NB4 (cell line): ENCODE results near the gene HOXD4.

Source experiments
- DNase-seq: peaks from one replicate; pipeline ENCODE4 v3.0.0; 2010; ENCODE audit warnings: low read depth
- H3K4me3 ChIP-seq: one replicate; pipeline ENCODE4 v1.5.1; 2011; ENCODE audit warnings: mild to moderate bottlenecking, low read depth, low read length, moderate library complexity
- CTCF ChIP-seq: IDR thresholded peaks from one replicate; pipeline ENCODE4 v1.5.1; 2012; ENCODE audit warnings: low read depth, low read length
- MYC ChIP-seq: IDR thresholded peaks from 2 replicates; pipeline ENCODE4 v1.6.1; 2011; ENCODE audit warnings: low read depth, low read length
- POLR2A ChIP-seq: IDR thresholded peaks from 2 replicates; pipeline ENCODE4 v1.6.1; 2011; ENCODE audit warnings: mild to moderate bottlenecking; ENCODE audit not compliant: insufficient read length; ENCODE audit errors: extremely low read depth
- TF ChIP-seq, protein P1 (sequence below): IDR thresholded peaks from 2 replicates; pipeline ENCODE4 v1.6.1; 2011; ENCODE audit warnings: low read depth, low read length

Gene HOXD4

DNA sequence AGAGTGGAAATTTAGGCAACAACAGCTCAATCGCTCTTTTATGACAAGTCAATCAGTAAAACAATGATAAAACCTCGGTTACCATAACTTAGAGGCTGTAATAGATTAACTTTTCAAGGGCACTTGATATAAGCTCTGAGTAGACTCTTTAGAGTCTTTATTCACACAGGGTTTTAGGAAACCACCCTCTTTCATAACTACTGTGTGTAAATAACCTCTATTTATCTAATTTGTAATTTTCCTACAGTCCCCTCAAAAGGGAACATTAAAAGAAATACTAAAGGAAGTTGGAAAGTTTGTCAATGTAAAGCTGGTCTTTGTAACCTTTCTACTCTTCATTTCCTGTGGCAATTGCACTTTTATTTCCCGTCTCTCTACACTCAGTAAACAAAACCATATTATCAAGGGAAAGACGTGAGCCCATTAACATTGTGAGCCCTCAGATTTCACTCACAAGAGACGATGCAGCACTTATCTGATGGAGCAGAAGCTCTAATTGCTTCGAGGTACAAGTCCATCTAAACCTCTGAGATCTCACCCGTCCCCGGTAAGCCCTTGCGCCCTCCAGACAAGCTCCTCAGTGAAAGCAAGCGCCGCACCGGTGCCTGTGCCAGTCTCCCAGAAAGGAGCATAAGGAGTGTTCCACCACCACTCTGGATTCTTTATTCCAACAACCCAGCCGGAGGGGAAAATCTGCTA, 36.0 kb downstream of the HOXD4 start:
- TF ChIP-seq MYC = no peak
- TF ChIP-seq CTCF = no peak
- TF ChIP-seq, protein P1, sequence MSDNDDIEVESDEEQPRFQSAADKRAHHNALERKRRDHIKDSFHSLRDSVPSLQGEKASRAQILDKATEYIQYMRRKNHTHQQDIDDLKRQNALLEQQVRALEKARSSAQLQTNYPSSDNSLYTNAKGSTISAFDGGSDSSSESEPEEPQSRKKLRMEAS = no peak
- no peak for TF ChIP-seq POLR2A
- H3K4me3 ChIP-seq = no peak overlapping the region
- DNase-seq = no peak

DNA sequence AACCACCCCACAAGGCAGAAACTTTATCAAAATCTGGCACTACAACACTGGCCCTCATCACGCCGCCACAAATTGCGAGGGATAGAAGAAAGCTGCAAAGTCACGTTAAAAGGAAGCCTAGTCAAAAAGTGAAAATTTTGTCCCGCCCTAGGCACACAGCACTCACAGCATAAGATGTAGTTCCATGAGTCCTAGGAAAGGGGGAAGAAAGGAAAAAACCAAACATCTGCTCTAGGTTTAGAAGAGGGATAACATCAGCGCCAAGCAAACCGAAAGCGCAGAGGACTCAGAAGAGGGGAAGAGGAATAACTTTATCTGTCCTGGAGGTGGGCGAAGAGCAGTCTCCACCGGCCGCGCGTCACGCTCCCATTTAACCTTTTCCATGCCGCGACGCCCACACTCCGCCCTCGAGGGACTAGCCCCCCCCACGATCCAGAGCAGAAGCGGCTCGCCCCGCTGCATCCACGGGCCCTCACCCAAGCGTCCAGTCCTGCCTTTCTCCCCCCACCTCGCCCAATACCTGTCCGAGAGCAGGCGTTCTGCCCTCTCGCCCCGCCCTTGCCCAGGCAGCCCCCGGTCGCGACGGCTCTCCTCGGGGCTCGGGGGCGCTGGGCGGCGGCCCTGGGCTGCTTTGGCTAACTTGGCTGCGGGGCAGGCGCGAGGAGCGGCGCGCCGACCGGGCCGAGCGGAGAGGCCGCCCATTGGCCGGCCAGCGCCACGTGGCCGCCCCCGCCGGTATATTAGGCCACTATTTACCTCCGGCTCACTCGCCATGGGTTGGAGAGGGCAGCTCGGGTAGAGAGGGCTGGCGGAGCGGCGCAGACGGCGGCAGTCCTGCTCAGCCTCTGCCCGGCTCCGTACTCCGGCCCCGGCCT, 36.8 kb downstream of the HOXD4 start, which contains the start of gene HOXD1:
TSS of gene HOXD1 (plus strand) at position 770 of the 875 bp plus-strand sequence. CDS start 134 bp downstream, outside the sequence.
- TF ChIP-seq POLR2A = no peak
- no peak for TF ChIP-seq CTCF
- TF ChIP-seq, protein P1 = no peak
- TF ChIP-seq MYC = no peak
- DNase-seq = no peak
- H3K4me3 ChIP-seq = peak within 1 kb of the TSS; percentile 3

GRCh38 chr2:176188774-176189680, 37.7 kb downstream of the HOXD4 start:
- no peak for TF ChIP-seq CTCF
- TF ChIP-seq POLR2A = no peak
- TF ChIP-seq, protein P1 = no peak
- no peak for TF ChIP-seq MYC
- H3K4me3 ChIP-seq = no peak overlapping the region
- DNase-seq = no peak

DNA sequence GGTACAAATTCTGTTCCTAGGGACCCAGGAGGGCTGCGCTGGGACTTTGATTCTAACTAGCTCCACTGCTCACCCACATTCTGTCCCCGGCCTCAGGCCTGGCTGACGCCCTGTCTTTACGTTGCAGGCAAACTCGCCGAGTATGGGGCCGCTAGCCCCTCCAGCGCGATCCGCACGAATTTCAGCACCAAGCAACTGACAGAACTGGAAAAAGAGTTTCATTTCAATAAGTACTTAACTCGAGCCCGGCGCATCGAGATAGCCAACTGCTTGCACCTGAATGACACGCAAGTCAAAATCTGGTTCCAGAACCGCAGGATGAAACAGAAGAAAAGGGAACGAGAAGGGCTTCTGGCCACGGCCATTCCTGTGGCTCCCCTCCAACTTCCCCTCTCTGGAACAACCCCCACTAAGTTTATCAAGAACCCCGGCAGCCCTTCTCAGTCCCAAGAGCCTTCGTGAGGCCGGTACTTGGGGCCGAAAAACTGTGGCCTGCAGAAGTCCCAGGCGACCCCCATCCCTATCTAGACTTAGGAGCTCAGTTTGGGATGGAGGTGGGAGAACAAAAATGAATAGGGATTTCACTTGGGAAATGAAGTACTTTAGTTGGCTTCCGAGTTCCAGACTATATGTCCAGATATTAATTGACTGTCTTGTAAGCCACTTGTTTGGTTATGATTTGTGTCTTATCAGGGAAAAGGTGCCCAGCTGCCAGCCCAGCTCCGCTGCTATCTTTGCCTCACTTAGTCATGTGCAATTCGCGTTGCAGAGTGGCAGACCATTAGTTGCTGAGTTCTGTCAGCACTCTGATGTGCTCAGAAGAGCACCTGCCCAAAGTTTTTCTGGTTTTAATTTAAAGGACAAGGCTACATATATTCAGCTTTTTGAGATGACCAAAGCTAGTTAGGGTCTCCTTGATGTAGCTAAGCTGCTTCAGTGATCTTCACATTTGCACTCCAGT, 38.6 kb downstream of the HOXD4 start:
- no peak overlapping the region for H3K4me3 ChIP-seq
- DNase-seq = peak; percentile 16
- TF ChIP-seq MYC = no peak
- TF ChIP-seq POLR2A = no peak
- TF ChIP-seq, protein P1 = no peak
- no peak for TF ChIP-seq CTCF
